GM21619 (cell line): Measurements from ENCODE around the gene GUCA1A.
"Not testable (repeated sequence)": the region's sequence is repeated elsewhere in the genome, so short reads cannot be mapped to it uniquely, and the experiment has no call there.

Experiments
- ATAC-seq: cut with Tn5 transposase; IDR thresholded peaks from one replicate; pipeline ENCODE4 v1.9.1; 2021; ENCODE audit not compliant: unreplicated experiment

GUCA1A gene

DNA sequence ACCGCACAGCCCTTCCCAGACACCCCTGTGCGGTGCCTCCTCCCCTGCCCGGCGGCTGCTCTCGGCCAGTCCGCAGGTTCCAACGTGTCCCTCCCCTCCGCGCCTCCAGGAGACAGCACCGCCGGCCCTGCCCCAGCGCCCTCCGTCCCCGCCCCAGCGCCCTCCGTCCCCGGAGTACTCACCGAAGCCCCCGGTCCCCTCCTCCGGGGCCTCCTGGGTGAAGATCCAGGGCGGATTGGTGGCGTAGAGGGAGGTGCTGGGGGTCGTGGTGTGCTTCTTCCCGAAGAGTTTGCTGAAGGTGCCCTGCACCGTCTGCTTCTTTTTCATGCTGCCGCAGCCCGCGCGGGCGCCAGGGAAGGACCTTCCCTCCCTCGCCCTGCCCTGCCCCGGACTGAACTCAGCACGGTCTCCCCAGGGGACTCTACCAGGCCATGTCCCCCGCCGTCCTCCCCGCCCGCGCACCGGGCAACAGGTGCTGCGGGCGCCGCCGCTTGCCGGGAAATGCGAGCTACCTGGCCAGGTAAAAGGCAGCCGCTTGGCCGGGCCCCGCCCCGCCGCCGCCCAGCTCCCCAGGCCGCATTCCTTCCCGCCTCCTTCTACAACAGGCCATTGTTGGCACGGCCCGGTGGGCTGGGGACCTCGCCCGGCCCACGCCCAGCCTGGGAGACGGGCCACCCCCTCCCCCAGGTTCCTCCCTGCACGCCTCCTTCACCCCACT is 30.9 kb upstream of the GUCA1A start, which contains the start of gene C6orf132:
Gene C6orf132, minus strand, starts transcription at position 503 of the 718 bp plus-strand sequence. Its CDS starts 176 bp downstream, at position 327.
- no peak for ATAC-seq

DNA sequence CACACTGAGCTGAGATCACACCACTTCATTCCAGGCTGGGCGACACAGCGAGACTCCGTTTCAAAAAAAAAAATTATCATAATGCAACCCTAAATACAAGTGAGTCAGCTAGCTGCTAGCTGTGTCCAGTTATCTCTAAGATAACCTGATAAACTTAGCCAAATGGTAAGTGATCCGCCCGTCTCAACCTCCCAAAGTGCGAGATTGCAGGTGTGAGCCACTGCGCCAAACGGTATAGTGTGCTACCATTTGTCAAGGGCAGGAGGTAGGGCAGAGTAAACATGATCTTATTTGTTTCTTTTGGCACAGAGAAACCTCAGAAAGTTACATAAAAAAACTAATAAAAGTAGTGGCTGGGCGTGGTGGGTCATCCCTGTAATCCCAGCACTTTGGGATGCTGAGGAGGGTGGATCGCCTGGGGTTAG is 26.0 kb upstream of the GUCA1A start:
- no peak for ATAC-seq

DNA sequence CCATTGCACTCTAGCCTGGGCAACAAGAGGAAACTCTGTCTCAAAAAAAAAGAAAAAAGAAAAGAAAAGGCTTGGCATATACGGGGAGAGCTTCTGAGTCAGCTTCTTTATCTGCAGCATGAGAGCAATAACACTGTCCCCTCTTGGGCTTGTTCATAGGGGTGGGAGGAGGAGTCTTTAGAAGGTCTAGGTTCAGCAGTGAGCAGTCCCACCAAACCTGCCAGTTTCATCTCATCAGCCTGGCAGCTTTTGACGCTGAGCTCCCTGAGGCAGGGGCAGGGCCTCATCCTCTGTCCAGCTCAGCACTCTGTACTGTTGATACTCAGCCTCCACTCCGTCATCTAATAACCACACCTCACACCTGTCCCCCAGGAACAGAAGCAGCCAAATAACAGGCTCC is 25.1 kb upstream of the GUCA1A start:
- no peak for ATAC-seq

DNA sequence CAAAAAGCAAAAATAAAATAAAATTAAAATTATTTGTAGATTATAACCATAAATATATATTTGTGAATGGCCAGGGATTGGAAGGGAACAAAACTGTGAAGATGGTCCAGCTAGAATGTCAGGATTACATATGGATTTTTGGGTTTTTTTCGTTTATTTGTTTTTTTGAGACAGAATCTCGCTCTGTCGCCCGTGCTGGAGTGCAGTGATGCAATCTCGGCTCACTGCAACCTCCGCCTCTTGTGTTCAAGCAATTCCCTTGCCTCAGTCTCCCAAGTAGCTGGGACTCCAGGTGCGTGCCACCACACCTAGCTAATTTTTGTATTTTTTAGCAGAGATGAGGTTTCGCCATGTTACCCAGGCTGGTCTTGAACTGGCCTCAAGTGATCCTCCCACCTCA is 22.9 kb upstream of the GUCA1A start:
- no peak for ATAC-seq

DNA sequence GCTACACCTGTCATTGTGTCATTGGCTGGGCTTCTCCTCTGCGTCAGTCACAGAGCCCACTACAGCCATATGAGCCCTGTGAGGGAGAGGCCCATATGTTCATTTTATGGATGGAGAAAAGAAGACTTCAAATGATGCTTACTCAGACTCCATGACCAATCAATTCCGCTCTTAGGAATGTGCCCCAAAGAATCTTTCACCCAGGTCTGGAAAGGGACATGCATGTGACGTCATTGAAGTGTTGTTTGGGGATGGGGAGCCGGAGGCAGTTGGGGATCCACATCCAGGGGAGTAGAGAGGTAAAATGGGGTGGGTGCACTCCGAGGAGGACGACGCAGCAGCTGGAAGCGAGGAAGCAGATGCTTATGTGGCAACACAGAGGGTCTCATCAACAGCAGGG is 21.1 kb upstream of the GUCA1A start:
- no peak for ATAC-seq

DNA sequence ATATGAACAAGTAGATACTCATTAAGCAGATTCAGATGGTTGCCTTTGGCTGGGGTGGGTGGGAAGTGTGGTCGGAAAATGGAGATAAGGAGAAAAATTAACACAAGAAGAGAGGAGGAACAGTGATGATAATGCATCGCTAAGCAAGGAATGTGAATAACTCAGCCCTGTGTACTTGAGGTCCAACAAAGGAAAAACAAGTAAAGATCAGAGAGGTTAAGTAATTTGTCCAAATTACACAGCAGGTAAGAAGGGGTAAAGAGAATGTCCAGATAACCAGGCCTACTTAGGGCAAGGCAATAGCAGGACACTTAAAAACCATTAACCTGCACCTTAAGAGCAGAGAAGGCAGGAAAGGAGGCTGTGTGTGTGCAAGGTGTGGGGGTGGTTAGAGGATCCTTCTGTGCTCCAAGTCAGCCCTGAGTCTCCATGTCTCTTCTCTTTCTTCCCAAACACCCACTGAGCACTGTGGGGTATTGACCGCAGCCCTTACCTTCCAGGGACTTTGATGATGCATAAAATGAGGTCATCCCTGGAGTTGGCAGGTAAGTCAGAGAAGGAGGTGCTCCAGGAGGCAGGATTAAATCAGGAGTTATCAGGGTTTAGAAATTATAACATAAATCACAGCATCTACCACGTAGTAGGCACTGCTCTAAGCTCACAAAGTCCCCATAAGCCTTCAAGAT is 20.5 kb upstream of the GUCA1A start:
- ATAC-seq, result not testable (repeated sequence)

DNA sequence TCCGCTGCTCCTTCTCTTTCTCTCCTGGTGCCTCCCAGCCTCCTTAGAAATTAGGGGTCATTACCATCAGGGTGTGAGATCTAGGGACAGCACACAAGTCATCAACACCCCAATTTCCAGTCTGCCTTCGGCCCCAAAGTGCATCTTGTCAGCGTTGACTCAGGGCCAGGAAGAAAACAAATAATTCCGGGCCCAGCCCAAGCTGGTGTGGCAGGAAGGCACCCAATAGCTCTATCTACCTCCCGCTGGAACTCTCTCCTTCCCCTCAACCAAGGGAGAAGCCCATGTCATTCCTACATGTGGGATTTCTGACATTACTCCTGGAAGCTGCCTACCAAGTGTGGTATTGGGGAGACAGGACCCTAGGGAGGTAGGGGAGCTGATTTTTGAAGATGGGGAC is 19.2 kb upstream of the GUCA1A start:
- no peak for ATAC-seq

DNA sequence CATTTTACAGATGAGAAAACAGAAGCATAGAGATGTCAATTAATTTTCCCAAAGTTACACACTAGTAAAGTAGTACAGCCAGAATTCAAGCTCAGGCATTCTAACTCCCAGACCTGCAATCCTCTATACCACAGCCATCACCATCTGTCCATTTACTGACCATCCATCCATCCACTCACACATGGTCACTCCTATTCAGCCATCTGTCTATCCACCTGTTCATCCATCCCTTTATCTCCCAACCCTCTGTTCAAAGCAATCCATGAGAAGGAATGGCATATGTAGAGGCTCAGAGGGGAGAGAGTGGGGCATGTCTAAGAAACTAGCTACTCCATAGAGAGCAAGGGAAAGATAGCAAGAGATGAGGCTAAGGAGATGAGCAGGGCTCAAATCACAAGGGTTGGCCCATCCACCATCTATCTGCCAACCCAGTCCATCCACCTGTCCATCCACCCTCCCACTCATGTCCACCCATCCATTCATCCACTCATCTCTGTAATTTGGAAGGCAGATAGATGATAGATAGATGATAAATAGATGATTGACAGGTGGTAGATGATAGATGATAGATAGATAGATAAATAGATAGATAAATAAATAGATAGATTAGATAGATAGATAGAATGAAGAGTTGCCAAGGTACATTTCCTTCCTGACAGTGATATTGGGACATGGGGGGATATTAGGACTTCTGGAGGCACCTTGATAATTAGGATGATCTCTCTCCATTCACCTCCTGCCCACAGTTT is 18.5 kb upstream of the GUCA1A start:
- no peak for ATAC-seq

DNA sequence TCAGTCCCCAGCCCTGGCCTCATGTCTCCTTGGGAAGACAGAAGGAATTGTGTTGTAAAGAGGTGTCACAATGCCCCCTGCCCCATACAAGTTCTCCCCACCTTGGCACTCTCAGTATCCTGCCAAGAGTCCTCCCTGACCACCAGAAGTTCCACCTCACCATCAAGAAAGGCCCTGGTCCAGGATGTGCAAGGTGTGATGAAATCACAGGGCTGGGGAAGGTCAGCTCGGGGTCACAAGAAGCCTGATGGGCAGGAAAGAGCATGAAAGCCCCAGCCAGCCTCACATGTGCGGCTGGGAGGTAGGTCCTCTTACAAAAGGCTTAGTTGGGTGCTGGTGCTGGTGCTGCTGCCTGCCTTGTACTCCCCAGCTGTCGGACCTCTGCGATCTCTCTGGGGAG is 17.9 kb upstream of the GUCA1A start:
- no peak for ATAC-seq

DNA sequence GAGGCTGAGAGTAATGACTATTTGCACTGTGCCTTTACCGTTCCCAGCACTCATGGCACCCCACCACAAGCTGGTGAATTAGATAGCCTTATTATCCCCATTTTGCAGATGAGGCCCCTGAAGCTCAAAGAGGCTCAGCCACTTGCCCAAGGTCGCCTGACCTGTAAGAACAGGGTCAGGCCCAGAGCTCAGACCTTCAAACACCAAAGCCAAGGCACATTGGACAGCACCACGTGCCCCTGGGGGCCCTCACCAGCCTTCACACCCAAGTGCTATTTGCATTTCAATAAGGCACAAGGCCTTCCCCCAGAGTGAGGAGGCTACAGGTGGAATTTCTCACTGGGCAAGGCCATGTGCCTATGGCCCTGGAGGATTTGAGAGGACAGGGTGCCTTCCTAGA is 16.5 kb upstream of the GUCA1A start:
- ATAC-seq, result no peak

DNA sequence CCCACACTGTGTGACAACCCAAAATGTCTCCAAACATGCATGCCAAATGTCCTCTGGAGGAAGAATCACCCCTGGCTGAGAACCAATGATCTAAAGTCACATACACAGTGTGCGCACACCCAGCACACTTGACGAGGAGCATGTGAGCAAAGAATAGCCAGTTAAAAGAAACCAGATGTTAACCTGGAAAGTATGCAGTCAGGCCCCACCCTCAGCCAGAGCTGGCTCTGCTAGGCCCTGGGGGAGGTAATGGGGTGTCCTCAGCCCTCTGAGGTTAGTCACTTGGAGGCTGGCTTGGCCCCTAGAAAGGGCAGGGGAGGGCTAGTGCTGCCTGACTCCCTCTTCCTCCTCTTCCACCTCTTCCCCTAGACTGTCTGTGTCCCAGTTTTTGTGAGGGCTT is 15.2 kb upstream of the GUCA1A start:
- no peak for ATAC-seq

DNA sequence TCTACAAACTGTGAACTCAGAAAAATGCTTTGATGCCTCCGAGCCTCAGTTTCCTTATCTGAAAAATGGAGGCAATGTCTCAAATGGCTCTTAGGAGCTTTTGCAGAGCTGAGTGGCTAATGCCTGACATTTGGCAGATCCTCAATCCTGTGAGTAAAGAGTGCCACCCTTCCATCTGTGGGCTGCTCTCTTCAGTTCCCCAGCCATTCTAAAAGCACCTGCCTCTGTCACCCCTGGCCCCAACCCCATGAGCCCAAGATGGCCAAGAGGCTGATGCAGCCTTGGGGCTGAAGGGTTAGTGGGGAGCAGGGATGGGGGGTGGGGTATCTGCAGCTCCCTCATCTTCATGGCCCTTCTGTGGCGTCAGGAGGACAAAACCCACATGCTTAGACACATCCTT is 14.5 kb upstream of the GUCA1A start:
- ATAC-seq, result no peak

DNA sequence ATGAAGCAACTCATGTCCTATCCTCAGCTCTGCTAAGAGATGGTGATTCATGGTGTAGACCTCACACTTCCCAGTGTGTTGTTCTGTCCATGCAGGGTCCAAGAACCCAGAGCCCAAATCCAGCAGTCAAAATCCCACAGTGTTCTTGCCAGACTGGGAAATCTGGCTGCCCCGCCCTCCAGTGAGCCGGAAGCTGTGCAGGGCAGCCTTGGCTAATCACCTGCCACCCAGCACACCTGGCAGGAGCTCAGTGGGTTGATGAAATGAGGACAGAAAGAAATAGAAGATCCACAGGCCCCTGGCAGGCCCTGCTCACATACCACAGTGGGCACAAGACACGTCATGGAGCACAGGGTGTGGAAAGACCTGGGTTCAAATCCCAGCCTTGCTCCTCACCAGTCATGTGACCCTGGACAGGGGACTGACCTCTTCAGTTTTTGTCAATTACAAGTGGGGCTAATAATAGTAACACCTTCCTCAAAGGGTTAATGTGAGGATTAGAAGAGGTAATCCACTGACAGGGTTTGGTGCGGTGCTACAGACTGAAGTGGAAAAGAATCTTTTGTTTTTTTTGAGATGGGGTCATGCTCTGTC is 13.6 kb upstream of the GUCA1A start:
- no peak for ATAC-seq

DNA sequence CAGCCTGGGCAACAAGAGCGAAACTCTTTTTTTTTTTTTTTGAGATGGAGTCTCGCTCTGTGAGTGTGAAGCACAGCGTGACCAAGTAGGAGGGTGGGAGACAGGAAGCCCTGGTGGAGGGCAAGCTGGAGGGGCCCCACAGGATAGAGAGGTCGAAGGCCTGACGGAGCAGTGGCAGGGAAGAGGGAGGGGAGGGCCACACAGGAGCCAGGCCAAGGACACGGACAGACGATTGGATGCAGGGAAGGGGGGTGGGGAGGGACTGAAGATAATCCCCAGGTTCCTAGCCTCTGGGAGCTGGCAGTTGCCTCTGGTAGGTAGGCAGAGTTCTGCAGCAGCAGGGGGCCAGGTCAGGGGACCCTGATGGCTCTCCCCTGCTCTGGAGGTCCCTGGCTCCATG is 10.8 kb upstream of the GUCA1A start:
- ATAC-seq, result no peak

DNA sequence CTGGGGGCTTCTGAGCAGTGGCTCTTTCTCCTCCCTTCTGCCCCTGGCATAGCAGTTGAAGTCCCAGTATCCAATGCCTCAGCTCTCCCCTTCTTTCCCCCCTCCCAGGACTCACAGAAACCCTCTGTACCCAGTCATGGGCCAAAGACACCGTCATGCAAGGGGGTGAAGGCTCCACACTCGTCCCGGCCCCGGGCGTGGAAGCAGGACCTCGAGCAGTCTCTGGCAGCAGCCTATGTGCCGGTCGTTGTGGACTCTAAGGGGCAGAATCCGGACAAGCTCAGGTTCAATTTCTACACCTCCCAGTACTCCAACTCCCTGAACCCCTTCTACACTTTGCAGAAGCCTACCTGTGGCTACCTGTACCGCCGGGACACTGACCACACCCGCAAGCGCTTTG is 10.4 kb upstream of the GUCA1A start:
- no peak for ATAC-seq

DNA sequence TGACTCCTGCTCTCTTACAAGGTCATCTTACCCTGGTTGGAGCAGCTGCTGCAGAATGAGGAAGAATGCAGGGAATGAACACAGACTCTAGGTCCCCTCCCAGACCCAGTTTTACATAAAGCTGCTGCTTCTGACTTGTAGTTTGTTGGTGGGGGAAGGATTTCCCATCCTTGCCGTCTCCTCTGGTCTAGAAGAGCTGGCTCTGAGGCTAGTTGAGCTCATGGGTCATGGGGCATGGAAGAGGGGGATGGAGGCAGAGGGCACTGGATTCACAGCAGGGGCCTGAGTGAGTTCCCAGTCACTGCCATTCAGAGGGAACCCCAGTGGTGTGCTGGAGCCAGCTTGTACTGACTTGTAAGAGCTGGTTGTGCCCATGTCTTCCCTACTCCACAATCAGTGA is 9.2 kb upstream of the GUCA1A start:
- no peak for ATAC-seq

DNA sequence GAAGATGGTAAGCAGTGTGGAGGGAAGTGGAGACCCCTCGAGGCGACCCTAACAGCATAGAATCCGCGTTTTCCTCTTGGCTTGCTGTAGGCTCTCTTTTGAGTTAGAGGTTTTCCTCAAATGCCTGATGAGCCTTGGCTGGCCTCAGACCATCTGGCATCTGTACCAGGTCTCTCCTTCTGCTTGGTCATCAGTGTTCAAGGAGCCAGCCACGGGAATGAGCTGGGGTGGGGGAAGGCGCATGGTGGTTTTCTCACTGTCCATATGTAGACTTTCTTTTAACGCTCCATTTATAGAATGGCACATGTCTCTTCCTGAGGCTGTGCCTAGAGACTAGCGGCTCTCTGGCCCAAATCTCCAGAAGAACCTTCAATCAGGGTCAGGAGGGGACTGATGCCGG is 8.1 kb upstream of the GUCA1A start:
- ATAC-seq, result no peak

DNA sequence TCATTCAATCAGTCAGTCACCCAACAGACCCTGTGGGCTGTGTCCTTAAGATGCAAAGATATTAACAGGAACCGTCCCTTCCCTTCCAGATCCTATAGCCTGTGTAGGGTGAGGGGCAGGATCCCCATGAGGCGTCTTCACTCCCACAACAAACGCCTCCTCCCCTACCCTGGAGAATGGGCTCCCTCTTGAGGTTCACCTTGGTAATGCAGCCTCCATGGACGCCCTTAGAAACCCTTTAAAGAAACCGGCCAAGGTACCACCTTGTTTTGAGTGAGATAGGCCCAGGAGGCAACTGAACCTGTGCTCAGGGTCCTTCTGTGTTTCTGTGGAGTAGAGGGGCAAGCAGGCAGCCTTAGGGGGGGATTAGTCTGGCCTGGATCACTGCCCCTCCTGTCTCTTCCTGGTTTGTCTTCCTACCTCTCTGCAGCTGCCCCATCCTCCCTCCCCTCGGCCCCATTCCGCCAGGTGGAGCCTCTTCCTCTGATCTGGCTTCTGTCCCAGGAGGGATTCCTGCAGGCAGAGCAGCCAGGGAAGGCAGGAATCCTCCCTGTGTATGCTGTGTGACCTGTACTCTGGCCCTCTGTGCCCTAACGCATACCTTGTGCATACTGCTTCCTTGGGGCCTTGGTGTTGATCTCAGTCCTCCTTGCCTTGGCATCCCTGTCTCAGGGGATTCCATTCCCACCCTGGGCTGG is 6.6 kb upstream of the GUCA1A start:
- no peak for ATAC-seq

DNA sequence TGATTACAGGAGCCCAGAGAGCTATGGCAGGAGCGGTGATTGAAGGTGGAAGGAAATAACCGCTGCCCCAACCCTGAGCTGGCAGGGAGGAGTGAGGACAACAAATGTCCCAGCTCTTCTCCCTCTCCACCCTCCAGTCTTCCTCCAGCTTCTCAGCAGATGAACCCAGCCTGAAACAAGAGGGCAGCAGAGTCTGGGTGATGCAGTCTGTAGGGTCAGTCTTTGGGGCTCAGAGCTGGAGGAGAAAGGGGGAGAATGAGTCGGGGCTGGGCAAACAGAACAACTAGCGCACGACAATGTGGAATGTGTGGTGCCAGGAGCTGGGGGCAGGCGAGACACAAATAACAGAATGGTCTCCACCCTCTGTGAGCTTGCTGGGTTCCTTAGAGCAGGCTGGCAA is 4.5 kb upstream of the GUCA1A start:
- no peak for ATAC-seq

DNA sequence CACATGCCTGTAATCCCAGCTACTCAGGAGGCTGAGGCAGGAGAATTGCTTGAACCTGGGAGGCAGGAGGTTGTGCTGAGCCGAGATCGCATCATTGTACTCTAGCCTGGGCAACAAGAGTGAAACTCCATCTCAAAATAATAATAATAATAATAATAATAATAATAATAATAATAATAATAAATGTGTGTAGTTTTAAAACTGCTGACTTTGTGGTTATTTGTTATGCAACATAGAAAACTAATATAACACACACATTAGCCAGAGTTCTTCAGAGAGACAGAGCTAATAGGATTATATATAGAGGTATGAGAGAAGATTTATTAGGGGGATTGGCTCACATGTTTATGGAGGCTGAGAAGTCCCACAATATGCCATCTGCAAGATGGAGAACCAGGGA is 3.4 kb upstream of the GUCA1A start:
- not testable (repeated sequence) for ATAC-seq
